PFSK-1 (cell line): ENCODE measurements around the gene BICD2.

Experiments used
- FOXP2 ChIP-seq: optimal IDR thresholded peaks from 2 replicates; pipeline ENCODE3; 2011; ENCODE audit warnings: borderline replicate concordance, control low read depth, inconsistent platforms; ENCODE audit not compliant: insufficient read depth; ENCODE audit errors: extremely low read length, extremely low read depth
- POLR2AphosphoS5 ChIP-seq: IDR thresholded peaks from 2 replicates; pipeline ENCODE4 v1.6.1; 2012; ENCODE audit warnings: low read depth, mild to moderate bottlenecking, control low read depth, low read length, moderate library complexity
- SIN3A ChIP-seq: IDR thresholded peaks from 2 replicates; pipeline ENCODE4 v1.6.1; 2012; ENCODE audit warnings: mild to moderate bottlenecking, low read length, moderate library complexity, borderline replicate concordance; ENCODE audit not compliant: insufficient read depth
- TAF1 ChIP-seq: IDR thresholded peaks from 2 replicates; pipeline ENCODE4 v1.6.1; 2012; ENCODE audit warnings: low read length, control low read depth, borderline replicate concordance; ENCODE audit not compliant: insufficient read depth
- TF ChIP-seq, protein P1 (sequence below), 2 experiments: IDR thresholded peaks; 2 replicates each; pipeline versions ENCODE4 v1.6.1 to v1.8.0; 2011 to 2012; ENCODE audit warnings: low read depth in 2 of 2, low read length in 2 of 2, control low read depth in 1 of 2, inconsistent platforms in 1 of 2, mild to moderate bottlenecking in 1 of 2, moderate library complexity in 1 of 2; ENCODE audit not compliant: insufficient read depth in 1 of 2

DNA sequence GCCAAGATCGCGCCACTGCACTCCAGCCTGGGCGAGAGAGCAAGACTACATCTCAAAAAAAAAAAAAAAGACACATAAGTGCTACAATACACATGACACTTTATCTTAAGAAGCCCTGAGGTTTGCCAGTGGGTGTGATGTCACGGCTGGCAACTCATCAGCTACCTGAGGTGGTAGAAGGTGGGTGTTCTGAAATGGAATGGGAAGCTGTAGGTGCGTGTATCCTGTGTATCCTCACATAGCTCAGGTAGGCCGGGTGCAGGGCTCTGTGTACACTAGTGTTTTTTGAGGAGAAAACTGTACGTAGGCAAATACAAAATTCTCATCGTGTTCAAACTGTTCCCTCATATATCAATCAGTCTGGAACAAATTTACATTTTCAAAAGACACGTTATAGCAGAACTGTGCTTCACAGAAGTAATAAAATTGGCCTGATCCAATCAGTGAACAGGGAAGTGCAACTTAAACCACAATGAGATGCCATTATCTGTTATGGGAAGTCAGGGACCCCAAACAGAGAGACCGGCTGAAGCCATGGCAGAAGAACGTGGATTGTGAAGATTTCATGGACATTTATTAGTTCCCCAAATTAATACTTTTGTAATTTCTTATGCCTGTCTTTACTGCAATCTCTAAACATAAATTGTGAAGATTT is 10.4 kb downstream of the BICD2 start:
- TF ChIP-seq TAF1 (no peak), SIN3A (no peak), POLR2AphosphoS5 (no peak), FOXP2 (no peak)
- TF ChIP-seq, protein P1, sequence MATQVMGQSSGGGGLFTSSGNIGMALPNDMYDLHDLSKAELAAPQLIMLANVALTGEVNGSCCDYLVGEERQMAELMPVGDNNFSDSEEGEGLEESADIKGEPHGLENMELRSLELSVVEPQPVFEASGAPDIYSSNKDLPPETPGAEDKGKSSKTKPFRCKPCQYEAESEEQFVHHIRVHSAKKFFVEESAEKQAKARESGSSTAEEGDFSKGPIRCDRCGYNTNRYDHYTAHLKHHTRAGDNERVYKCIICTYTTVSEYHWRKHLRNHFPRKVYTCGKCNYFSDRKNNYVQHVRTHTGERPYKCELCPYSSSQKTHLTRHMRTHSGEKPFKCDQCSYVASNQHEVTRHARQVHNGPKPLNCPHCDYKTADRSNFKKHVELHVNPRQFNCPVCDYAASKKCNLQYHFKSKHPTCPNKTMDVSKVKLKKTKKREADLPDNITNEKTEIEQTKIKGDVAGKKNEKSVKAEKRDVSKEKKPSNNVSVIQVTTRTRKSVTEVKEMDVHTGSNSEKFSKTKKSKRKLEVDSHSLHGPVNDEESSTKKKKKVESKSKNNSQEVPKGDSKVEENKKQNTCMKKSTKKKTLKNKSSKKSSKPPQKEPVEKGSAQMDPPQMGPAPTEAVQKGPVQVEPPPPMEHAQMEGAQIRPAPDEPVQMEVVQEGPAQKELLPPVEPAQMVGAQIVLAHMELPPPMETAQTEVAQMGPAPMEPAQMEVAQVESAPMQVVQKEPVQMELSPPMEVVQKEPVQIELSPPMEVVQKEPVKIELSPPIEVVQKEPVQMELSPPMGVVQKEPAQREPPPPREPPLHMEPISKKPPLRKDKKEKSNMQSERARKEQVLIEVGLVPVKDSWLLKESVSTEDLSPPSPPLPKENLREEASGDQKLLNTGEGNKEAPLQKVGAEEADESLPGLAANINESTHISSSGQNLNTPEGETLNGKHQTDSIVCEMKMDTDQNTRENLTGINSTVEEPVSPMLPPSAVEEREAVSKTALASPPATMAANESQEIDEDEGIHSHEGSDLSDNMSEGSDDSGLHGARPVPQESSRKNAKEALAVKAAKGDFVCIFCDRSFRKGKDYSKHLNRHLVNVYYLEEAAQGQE (IDR thresholded peaks at IDR 0.05; ENCODE audit: insufficient read depth in 1 of 2, low read depth in 2 of 2, low read length in 2 of 2), result no peak
